HEK293T (cell line): ENCODE measurements around the gene ADGRD1.

Source experiments
- CTCF ChIA-PET: fragments of 350-600 bp; formaldehyde crosslinking; extraction: SDS; loops from one replicate; lab custom pipeline; 2021; ENCODE audit warnings: antibody characterized with exemption, inconsistent platforms; lab: Yijun Ruan, JAX
- POLR2A ChIA-PET: fragments of 350-600 bp; formaldehyde crosslinking; extraction: SDS; loops from one replicate; lab custom pipeline; 2020; ENCODE audit warnings: antibody characterized with exemption, inconsistent platforms; lab: Yijun Ruan, JAX
- DNase-seq: peaks from one replicate; pipeline ENCODE4 v3.0.0; 2012; ENCODE audit warnings: mixed read lengths; ENCODE audit errors: extremely low spot score
- ARNT ChIP-seq: fragments of 450-650 bp; IDR thresholded peaks from 2 replicates; pipeline ENCODE4 v1.6.1; 2017; ENCODE audit warnings: mild to moderate bottlenecking
- BHLHE40 ChIP-seq: fragments of 450-650 bp; IDR thresholded peaks from 2 replicates; pipeline ENCODE4 v1.6.1; 2016; ENCODE audit warnings: mild to moderate bottlenecking, moderate library complexity, borderline replicate concordance
- CTBP1 ChIP-seq: fragments of 450-650 bp; IDR thresholded peaks from 2 replicates; pipeline ENCODE4 v1.6.1; 2016; ENCODE audit warnings: borderline replicate concordance
- ELF4 ChIP-seq: fragments of 450-650 bp; IDR thresholded peaks from 2 replicates; pipeline ENCODE4 v1.6.1; 2017; ENCODE audit warnings: antibody characterized with exemption
- FOXA1 ChIP-seq: fragments of 450-650 bp; IDR thresholded peaks from 2 replicates; pipeline ENCODE4 v1.6.1; 2016; ENCODE audit warnings: mild to moderate bottlenecking
- FOXK2 ChIP-seq: fragments of 450-650 bp; IDR thresholded peaks from 2 replicates; pipeline ENCODE4 v1.6.1; 2016; ENCODE audit warnings: mild to moderate bottlenecking
- FOXM1 ChIP-seq: fragments of 450-650 bp; IDR thresholded peaks from 2 replicates; pipeline ENCODE4 v1.6.1; 2017; ENCODE audit warnings: mild to moderate bottlenecking, borderline replicate concordance
- HDGF ChIP-seq: fragments of 450-650 bp; IDR thresholded peaks from 2 replicates; pipeline ENCODE4 v1.6.1; 2017; ENCODE audit warnings: antibody characterized with exemption, borderline replicate concordance
- L3MBTL2 ChIP-seq: fragments of 450-650 bp; conservative IDR thresholded peaks from 2 replicates; pipeline ENCODE4 v1.6.1; 2016; ENCODE audit warnings: mild to moderate bottlenecking
- LEF1 ChIP-seq: fragments of 450-650 bp; IDR thresholded peaks from 2 replicates; pipeline ENCODE4 v1.6.1; 2017; ENCODE audit warnings: mild to moderate bottlenecking, borderline replicate concordance
- NFRKB ChIP-seq: fragments of 450-650 bp; IDR thresholded peaks from 2 replicates; pipeline ENCODE4 v1.6.1; 2016; ENCODE audit warnings: mild to moderate bottlenecking, moderate library complexity
- SP1 ChIP-seq: fragments of 450-650 bp; IDR thresholded peaks from 2 replicates; pipeline ENCODE4 v1.6.1; 2017
- SUZ12 ChIP-seq: fragments of 450-650 bp; IDR thresholded peaks from 2 replicates; pipeline ENCODE4 v1.6.1; 2016; ENCODE audit warnings: mild to moderate bottlenecking
- TARDBP ChIP-seq: fragments of 450-650 bp; IDR thresholded peaks from 2 replicates; pipeline ENCODE4 v1.6.1; 2016
- ZNF384 ChIP-seq: fragments of 450-650 bp; IDR thresholded peaks from 2 replicates; pipeline ENCODE4 v1.6.1; 2016
- TF ChIP-seq, protein P1 (sequence below): fragments of 450-650 bp; IDR thresholded peaks from 2 replicates; pipeline ENCODE4 v1.6.1; 2016

The ADGRD1 gene

DNA sequence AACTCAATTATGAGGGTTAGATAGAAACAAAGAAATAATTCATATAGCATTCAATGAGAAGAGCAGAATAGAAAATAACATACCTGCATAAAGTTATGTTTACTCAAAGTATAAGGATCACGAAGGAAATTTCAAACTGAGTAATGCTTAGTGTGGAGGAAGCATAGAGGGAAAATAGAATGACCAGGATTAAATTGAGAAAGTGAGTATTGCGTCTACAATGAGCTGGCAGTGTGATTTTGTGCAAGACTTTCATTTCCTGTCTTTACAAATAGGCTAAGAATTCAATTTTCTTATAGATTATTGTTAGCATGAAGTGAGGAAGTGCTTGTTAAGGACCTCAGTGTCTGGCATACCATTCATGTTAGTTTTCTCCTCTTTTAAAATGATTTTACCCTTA is 12.0 kb downstream of the ADGRD1 start:
- ChIA-PET CTCF (no interaction called here), POLR2A (no interaction called here)
- TF ChIP-seq ZNF384 (no peak), LEF1 (no peak), TARDBP (no peak), FOXM1 (no peak), BHLHE40 (no peak), ELF4 (no peak), CTBP1 (no peak), L3MBTL2 (no peak), SP1 (no peak), SUZ12 (no peak), NFRKB (no peak), ARNT (no peak), HDGF (no peak), FOXA1 (no peak), FOXK2 (no peak)
- TF ChIP-seq, protein P1, sequence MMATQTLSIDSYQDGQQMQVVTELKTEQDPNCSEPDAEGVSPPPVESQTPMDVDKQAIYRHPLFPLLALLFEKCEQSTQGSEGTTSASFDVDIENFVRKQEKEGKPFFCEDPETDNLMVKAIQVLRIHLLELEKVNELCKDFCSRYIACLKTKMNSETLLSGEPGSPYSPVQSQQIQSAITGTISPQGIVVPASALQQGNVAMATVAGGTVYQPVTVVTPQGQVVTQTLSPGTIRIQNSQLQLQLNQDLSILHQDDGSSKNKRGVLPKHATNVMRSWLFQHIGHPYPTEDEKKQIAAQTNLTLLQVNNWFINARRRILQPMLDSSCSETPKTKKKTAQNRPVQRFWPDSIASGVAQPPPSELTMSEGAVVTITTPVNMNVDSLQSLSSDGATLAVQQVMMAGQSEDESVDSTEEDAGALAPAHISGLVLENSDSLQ, result no peak
- DNase-seq, result no peak

DNA sequence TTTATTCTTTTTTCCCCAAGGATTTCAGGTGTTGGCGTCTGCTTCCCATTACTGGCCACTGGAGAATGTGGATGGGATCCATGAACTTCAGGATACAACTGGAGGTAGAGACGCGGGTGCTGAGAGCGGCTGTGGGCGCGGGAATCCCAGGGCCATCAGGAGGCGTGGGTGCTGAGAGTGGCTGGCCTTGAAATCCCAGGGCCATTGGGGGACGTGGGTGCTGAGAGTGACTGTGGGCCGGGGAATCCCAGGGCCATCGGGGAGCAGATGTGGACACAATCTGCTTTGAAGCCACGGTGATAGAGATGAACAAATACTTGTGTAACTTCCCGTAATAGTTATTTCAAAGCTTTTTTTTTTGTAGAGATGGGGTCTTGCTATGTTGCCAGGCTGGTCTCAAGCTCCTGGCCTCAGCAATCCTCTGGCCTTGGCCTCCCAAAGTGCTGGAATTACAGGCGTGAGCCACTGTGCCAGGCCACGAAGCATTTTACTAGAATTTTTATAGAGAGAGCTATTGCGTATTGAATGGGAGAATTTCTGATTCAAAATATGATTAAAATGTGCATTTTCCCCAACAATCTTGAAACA is 12.8 kb downstream of the ADGRD1 start:
- ChIA-PET CTCF (no interaction called here), POLR2A (no interaction called here)

DNA sequence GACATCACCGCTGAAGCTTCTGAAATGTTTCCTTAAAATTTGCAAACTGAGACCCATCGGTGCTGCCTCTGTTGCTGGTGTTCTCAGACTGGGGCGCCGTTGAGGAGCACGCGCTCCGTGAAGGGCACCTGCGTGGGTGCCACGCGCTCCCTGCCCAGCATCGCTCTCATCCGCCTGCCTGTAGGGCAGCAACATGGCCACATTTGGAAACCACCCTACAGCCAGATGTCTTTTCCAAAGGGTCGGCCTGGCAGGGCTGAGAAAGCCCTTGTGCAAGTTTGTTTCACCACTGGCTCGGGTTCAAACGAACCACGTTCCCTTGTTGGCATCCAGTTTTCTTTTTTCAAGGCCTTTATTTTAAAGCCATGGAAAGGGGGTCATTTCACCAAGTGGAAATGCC is 13.9 kb downstream of the ADGRD1 start:
- DNase-seq, result no peak
- TF ChIP-seq ARNT (no peak), L3MBTL2 (no peak), FOXA1 (no peak), SUZ12 (no peak), NFRKB (no peak), BHLHE40 (no peak), SP1 (no peak), FOXK2 (no peak), ELF4 (no peak), FOXM1 (no peak), CTBP1 (no peak), LEF1 (no peak), TARDBP (no peak), ZNF384 (no peak), HDGF (no peak)
- TF ChIP-seq, protein P1, result no peak
- ChIA-PET CTCF (no interaction called here), POLR2A (no interaction called here)

More for the DNA sequence above, 12.8 kb downstream of the ADGRD1 start:
- TF ChIP-seq CTBP1 (no peak), HDGF (no peak), FOXK2 (no peak), FOXM1 (no peak), NFRKB (no peak), FOXA1 (no peak), BHLHE40 (no peak)
- TF ChIP-seq, protein P1, result no peak
- DNase-seq, result no peak

DNA sequence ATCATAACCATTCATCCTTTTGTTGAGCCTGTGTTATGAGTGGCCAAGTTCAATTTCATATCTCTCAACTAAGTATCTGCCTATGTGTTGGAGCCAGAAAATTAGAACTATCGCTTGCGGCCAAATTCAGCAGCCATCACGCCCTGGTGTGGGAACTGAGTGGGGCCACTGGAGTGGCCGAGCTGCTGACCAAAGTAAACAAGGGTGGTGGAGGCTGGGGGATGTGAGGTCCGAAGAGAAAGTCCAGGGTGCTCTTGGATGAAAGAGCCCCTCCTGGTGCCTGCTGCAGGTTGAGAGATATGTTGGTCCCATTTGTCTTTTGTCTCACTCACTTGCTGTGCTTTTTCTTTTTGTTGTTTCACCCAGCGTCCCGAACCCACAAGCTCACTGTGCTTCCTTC is 14.9 kb downstream of the ADGRD1 start:
- POLR2A ChIA-PET, result no interaction called here
- TF ChIP-seq SP1 (no peak), NFRKB (no peak), LEF1 (no peak), FOXM1 (no peak), HDGF (no peak), ELF4 (no peak), BHLHE40 (no peak), FOXK2 (no peak), ARNT (no peak), CTBP1 (no peak), TARDBP (no peak), ZNF384 (no peak), SUZ12 (no peak), L3MBTL2 (no peak), FOXA1 (no peak)
- TF ChIP-seq, protein P1, result no peak
- CTCF ChIA-PET, result no interaction called here
- no peak for DNase-seq

DNA sequence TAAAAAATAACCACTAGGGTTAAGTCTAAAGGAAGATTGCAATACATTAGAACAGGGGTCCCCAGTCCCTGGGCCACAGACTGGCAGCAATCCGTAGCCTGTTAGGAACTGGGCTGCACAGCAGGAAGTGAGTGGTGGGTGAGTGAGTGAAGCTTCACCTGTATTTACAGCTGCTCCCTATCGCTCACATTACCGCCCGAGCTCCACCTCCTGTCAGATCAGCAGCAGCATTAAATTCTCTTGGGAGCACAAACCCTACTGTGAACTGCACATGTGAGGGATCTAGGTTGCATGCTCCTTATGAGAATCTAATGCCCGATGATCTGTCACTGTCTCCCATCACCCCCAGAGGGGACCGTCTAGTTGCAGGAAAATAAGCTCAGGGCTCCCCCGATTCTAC is 15.5 kb downstream of the ADGRD1 start:
- ChIA-PET CTCF (no interaction called here), POLR2A (no interaction called here)
- DNase-seq, result no peak
- no peak for TF ChIP-seq FOXK2
- no peak for TF ChIP-seq TARDBP
- no peak for TF ChIP-seq ZNF384
- TF ChIP-seq SP1, result no peak
- TF ChIP-seq, protein P1, result no peak
- no peak for TF ChIP-seq LEF1
- no peak for TF ChIP-seq SUZ12
- TF ChIP-seq ARNT, result no peak
- TF ChIP-seq FOXA1, result no peak
- TF ChIP-seq FOXM1, result no peak
- no peak for TF ChIP-seq BHLHE40
- no peak for TF ChIP-seq L3MBTL2
- no peak for TF ChIP-seq ELF4
- no peak for TF ChIP-seq HDGF
- TF ChIP-seq CTBP1, result no peak
- no peak for TF ChIP-seq NFRKB
